Activated naive CD4-positive, alpha-beta T cell treated with anti-CD3 and anti-CD28 coated beads, Interleukin-2, amount 50 U/mL, for 72 hours (primary cell): ENCODE data around the gene BEX5. TPM values are rescaled to one million over a fixed set of nuclear protein-coding genes. Genes with fewer than 3 reads are reported as not detected.
A peak's percentile ranks its signal among the peaks of the same experiment; 100 is the strongest.
"Not testable (repeated sequence)": the region's sequence is repeated elsewhere in the genome, so short reads cannot be mapped to it uniquely, and the experiment has no call there.

Experiments used
- ATAC-seq, 2 donors: fragments of 150-1000 bp; cut with Tn5 transposase; 2 replicates each; pipeline ENCODE4 v1.10.0; 2021; ENCODE audit warnings: mild to moderate bottlenecking in 2 of 2, moderate library complexity in 2 of 2
- DNase-seq, 2 donors: peaks; one replicate each; pipeline ENCODE4 v3.0.0; 2021 to 2022; ENCODE audit warnings: low spot score in 2 of 2
- H3K27ac Mint-ChIP-seq, 2 donors: one replicate each; pipeline ENCODE4 v1.8.0; 2022; ENCODE audit warnings: mild to moderate bottlenecking in 2 of 2, mixed read lengths in 2 of 2
- H3K36me3 Mint-ChIP-seq, 2 donors: one replicate each; pipeline ENCODE4 v1.8.0; 2022; ENCODE audit warnings: mixed read lengths in 2 of 2
- H3K9me3 Mint-ChIP-seq, 2 donors: one replicate each; pipeline ENCODE4 v1.8.0; 2022; ENCODE audit warnings: mixed read lengths in 2 of 2
- total RNA-seq, 2 donors: library from RNA; stranded (reverse); gene quantifications; one replicate each; pipeline ENCODE4 v1.2.3, GENCODE V29; 2022

BEX5 gene
- 1 to 10 TPM; 4.3 to 6.3 TPM for total RNA-seq

DNA sequence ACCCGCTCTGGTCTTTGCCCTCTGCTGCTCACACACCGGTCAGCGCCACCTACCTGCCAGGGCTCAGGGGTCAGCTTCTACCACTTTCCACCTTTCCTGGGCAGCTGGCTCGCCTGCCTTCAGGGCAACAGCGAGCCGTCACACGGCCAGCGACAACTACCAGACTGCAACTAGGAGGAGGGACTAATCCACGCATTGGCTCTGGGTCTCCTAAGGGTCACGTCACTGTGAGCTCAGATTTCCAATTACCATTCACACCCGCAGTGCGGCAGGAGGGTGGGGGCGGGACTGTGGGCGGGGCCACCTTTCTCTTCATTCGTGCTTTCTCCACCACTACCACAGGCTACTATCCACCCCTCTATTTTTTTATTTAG lies at the start of gene BEX5:
Gene BEX5 (minus strand): TSS at position 172 of the 374 bp plus-strand sequence. CDS start 1,712 bp downstream, outside the sequence.
- Mint-ChIP-seq H3K27ac (peak within 1 kb of the TSS; percentile 91 to 95), H3K9me3 (no peaks in the 10 kb centered on the region), H3K36me3 (no peaks in the 10 kb centered on the region)
- ATAC-seq, result peak; percentile 97 to 99
- DNase-seq, result peak; percentile 35 to 58

DNA sequence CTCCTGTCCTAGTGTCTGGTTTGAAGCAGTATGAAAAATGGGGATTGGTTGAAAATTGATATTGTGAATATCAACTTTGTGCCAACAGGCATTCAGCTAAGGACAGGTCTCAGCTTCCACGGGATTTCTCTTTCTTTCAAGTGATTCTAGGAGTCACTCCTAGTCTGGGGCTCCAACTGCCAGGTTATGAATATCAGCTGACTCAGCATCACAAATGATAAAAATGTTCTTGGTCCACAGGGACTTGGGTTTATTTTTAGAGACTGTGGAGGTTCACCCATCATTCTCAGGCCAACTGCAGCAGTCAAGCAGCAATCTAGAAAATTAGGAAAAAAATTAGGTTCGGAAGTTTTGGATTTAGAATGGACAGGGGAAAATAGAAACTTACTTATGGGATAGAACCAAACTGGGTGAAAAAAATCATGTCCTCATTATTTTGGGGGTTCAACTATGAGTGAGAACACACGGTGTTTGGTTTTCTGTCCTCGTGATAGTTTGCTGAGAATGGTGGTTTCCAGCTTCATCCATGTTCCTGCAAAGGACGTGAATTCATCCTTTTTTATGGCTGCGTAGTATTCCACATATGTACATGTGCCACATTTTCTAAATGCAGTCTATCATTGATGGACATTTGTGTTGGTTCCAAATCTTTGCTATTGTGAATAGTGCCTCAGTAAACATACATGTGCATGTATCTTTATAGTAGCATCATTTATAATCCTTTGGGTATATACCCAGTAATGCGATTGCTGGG lies 30.4 kb upstream of the BEX5 start:
- no peak for ATAC-seq
- H3K27ac Mint-ChIP-seq, result no peak overlapping the region
- H3K9me3 Mint-ChIP-seq, result peaks cover 5 to 12% of the 10 kb centered on the region in 2 donors
- H3K36me3 Mint-ChIP-seq, result no peaks in the 10 kb centered on the region
- DNase-seq, result no peak

DNA sequence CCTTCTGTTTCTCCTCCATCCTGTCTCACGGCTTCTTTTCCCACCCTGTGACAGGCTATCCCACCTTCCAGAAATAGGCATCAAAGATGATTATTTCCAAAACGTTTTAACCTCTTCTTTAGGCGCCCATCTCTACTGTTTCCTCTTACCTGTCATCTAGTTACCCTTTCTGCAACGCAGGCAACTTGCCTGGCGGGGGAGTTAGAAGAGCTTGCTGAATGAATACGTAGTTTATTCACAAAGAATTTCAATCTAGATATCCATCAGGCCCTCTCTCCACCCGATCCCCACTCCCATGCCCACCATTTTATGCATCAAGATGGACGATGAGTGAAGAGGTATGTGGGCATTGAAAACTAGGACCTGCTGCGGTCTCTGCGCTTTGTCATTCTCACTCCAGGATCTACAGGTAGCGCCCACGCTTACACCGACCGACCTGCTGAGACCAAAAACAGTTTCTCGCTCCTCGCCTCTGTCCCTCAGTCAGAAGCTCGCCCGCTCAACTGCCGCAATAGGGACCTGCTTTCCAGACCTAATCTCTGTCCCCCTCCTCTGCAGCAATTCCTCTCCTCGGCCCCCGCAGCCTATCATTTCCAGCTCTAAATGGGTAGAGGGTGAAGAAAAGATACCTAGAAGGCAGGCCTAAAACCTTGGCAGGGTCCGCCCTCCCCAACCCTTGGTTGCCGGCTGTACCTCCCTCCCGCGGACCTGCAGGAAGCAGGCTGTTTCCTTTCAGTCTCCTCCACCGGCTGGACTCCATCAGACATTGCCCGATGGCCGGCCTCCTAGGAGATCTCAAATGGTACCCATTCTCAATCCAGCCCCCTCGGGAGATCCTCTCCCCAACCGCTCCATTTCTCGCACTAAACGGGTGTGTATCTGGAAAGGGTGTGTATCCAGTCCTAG lies 624 bp downstream of the BEX5 start:
- no peaks in the 10 kb centered on the region for H3K9me3 Mint-ChIP-seq
- ATAC-seq (peak; percentile 59 to 66), DNase-seq (peak; percentile 7 to 54)
- H3K36me3 Mint-ChIP-seq, result no peaks in the 10 kb centered on the region
- peak overlapping the region; percentile 91 to 95 for H3K27ac Mint-ChIP-seq

DNA sequence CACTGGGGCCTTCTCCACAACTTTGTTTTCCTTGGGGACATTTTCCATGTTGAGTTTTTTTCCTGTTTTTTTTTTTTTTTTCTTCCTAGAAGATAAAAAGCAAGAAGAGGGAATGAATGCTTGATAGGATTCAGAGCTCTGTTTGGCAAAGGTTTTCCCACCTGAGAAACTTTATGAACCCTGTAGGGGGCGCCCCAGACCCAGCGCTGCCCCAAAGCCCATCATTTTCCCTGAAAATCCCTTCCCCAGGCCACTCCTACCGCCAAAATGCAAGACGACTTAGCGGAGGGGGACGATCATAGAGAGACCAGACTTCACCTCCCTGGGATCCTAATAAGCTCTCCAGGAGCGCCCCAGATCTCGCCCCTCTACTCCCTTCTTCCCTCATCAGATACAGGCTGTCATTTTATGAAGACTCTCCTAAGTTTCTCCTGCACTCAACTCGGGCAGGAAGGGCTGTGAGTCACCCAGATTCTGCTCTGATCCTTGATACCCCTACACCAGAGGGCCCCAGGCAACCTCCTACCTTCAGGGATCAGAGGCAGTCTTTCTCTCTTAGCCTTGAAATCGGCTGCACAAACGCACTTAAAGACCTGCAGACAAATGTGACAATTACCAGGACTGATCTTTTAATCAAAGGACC lies 1.4 kb downstream of the BEX5 start:
- Mint-ChIP-seq H3K27ac (peak overlapping the region in 1 of 2 donors; percentile 91), H3K9me3 (no peaks in the 10 kb centered on the region), H3K36me3 (no peaks in the 10 kb centered on the region)
- ATAC-seq, result peak in 1 of 2 donors; percentile 10
- DNase-seq, result peak in 1 of 2 donors; percentile 5

DNA sequence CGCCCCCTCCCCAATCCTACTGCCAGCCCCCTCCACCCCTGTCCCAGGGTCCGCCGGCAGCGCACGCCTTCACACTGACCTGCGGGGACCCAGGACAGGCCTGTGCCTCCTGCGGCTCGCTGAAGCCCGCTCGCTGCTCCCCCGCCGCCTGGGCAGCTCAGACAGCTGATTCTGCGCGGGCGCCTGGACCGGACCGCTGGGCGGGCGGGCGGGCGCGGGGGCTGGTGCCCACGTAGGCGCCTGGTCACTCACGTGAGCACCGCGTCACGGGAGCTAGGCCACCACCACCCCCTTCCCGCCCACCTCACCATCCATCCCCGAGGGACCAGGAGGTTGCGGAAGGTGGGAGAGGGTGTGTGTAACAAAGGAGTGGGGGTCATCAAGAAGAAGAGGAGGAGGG lies 13.5 kb downstream of the BEX5 start, which contains the start of gene TCEAL6:
Gene TCEAL6 (minus strand): TSS at position 208 of the 400 bp plus-strand sequence.
- H3K36me3 Mint-ChIP-seq, DNase-seq, ATAC-seq, H3K27ac Mint-ChIP-seq, H3K9me3 Mint-ChIP-seq: not testable (repeated sequence)

DNA sequence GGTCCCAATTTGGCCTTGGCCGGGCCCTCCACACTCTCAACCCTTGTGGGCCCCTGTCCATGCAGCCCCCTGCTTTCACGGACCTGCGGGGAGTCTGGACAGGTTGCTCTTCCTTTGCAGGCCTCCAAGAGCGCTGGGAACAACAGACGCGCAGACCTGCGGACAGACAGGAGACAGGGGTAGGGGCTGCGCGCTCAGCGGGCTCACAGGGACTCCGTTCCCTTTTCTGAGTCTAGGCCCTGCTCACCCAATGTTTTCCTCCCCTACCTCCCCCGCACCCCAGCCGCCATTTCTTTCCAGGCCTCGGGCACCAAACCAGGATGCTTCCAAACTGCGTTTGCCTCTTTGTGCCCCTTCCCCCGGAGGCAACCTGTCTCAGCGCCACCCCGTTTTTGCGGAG lies 14.1 kb downstream of the BEX5 start:
- H3K27ac Mint-ChIP-seq, H3K36me3 Mint-ChIP-seq, ATAC-seq, DNase-seq, H3K9me3 Mint-ChIP-seq: not testable (repeated sequence)

DNA sequence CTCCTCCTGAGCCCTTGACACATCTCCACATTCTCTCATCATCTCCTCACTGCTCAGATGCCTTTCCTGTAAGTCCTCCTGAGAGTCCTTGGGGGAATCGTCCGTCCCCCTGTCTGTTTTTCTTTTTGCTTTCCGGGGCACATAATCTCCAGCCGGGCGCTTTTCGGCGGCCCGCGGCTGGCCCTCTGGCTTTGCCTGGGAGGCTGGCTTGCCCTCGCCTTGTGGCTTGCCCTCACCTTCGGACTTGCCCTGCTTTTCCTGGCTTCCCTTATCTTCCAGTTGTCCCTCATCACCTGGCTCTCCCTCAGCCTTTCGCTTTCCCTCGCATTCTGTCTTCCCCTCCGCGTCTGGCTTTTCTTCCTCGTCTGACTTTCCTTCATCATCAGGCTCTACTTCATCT lies 14.9 kb downstream of the BEX5 start:
- not testable (repeated sequence) for H3K27ac Mint-ChIP-seq, H3K9me3 Mint-ChIP-seq, DNase-seq, ATAC-seq, H3K36me3 Mint-ChIP-seq

DNA sequence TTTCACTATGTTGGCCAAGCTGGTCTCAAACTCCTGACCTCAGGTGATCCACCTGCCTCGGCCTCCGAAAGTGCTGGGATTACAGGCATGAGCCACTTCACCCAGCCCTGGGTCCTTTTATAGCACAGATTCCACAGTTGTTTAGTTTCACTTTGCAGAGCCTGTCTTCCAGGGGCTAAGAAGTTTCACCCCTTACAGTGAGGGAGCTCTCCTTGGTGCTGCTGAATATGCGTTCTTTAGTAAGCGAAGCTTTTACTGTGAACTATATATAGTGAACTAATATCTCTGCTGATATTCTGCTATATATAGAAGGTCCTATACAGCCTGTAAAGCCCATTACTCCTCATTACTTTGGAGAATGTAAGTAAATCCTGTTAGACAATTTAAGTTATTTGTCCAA lies 17.7 kb downstream of the BEX5 start:
- Mint-ChIP-seq H3K9me3 (no peaks in the 10 kb centered on the region), H3K27ac (no peak overlapping the region), H3K36me3 (peaks cover 3% of the 10 kb centered on the region in 2 donors)
- DNase-seq, result no peak
- no peak for ATAC-seq

DNA sequence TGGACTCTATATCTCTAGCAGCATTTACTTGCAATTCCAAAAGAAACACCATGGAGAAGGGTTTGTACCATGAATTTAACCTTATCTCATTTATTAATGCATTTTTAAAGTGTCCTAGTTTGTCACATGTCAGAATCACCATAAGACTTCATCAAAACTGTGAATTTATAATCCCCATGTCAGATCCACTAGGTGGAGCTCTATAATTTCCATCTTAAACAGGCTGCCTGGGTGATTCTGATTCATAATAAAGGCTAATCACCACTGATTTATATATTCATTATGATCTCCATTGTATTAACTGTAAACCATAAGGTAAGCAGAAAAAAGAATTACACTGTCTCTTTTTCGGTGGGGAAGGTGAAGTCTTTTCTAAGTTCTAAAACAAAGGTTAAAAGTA lies 26.3 kb downstream of the BEX5 start:
- no peak for ATAC-seq
- DNase-seq, result no peak
- no peaks in the 10 kb centered on the region for H3K36me3 Mint-ChIP-seq
- H3K27ac Mint-ChIP-seq, result no peak overlapping the region
- no peaks in the 10 kb centered on the region for H3K9me3 Mint-ChIP-seq

DNA sequence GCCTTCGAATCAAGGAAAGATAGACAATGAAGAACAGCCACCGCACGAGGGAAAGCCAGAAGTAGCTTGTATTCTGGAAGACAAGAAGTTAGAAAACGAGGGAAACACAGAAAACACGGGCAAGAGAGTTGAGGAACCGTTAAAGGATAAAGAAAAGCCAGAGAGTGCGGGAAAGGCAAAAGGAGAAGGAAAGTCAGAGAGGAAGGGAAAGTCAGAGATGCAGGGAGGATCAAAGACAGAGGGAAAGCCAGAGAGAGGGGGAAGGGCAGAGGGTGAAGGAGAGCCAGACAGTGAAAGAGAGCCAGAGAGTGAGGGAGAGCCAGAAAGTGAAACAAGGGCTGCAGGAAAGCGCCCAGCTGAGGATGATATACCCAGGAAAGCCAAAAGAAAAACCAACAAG lies 28.9 kb downstream of the BEX5 start:
- Mint-ChIP-seq H3K9me3 (no peaks in the 10 kb centered on the region), H3K36me3 (no peaks in the 10 kb centered on the region), H3K27ac (no peak overlapping the region)
- DNase-seq, result no peak
- ATAC-seq, result no peak

DNA sequence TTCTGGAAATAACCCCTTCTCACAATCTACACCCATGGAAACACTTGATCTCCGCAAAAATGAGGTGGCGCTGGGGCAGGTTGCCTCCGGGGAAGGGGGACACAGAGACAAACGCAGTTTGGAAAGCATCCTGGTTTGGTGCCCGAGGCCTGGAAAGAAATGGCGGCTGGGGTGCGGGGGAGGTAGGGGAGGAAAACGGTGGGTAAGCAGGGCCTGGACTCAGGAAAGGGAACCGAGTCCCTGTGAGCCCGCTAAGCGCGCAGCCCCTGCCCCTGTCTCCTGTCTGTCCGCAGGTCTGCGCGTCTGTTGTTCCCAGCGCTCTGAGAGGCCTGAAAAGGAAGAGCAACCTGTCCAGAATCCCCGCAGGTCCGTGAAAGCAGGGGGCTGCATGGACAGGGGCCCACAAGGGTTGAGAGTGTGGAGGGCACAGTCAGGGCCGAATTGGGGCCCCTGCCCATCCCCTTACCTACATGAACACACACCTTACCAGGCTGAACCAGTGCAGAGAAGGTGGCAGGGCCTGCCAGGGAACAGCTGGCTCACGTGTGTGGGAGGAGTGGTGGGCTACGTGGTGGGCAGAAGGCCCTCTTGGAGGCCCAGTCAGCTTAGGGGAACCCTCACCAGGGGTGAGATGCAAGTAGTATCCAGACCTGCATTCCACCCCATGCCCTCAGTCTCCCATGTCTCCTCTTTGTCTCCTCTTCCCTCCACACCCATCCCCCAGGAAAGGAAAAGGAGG lies 29.5 kb downstream of the BEX5 start:
- DNase-seq, H3K27ac Mint-ChIP-seq, ATAC-seq, H3K9me3 Mint-ChIP-seq, H3K36me3 Mint-ChIP-seq: not testable (repeated sequence)

DNA sequence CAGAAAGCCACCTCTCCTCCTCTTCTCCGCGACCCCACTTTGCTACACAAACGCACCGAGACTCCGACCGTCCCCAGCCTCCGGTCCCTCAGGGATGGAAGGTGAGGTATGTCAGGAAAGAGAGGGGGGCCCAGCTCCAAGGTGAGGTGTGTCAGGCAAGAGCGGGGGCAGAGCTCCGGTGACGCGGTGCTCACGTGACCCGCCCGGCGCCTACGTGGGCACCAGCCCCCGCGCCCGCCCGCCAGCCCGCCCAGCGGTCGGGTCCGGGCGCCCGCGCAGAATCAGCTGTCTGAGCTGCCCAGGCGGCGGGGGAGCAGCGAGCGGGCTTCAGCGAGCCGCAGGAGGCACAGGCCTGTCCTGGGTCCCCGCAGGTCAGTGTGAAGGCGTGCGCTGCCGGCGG lies 30.3 kb downstream of the BEX5 start, which contains the start of gene TCEAL2:
Gene TCEAL2 (plus strand): TSS at position 244 of the 400 bp plus-strand sequence. CDS start 1,152 bp downstream, outside the sequence.
- DNase-seq (peak in 1 of 2 donors; percentile 2), ATAC-seq (peak; percentile 43 to 45)
- peak within 1 kb of the TSS in 1 of 2 donors; percentile 47 for H3K27ac Mint-ChIP-seq
- not testable (repeated sequence) for H3K9me3 Mint-ChIP-seq, H3K36me3 Mint-ChIP-seq

DNA sequence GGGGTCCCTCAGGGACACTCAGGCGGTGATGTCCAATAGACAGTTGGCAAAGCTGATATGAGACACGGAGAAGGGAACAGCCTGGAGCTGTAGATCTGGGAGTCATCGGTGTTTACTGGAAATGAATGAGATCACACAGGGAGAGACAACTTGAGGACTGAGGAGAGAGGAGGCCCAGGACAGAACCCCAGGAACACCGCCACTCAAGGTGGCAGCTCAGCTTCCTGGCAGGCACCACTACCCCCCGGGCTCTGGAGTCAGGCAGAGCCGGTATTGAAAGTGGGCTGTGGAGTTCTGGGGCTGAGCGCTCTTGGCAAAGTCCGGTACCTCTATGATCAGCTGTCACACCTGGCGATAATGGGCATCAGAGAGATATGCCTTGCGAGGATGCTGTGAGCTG lies 30.8 kb downstream of the BEX5 start:
- H3K27ac Mint-ChIP-seq, result peak overlapping the region in 1 of 2 donors; percentile 47
- not testable (repeated sequence) for ATAC-seq, H3K9me3 Mint-ChIP-seq, H3K36me3 Mint-ChIP-seq, DNase-seq

DNA sequence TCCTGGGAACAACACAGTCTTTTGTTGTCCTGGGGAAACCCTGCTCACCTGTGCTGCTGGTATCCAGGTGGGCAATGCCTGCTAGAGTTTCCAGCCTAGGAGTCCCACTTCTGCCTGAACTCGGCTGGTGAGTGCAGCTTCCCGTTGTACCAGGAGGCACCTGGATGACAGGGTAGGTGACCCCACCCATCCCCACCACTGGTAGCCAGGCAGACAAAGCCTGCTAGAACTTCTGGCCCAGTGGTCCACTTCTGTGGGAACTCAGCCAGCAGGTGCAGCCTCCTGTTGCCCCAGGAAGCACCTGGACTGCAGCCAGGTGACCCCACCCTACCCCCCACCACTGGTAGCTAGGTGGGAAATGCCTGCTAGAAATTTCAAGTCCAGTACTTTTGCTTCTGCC lies 40.0 kb downstream of the BEX5 start:
- Mint-ChIP-seq H3K36me3 (peaks cover 0 to 9% of the 10 kb centered on the region in 2 donors), H3K9me3 (no peaks in the 10 kb centered on the region), H3K27ac (no peak overlapping the region)
- ATAC-seq (no peak), DNase-seq (no peak)

DNA sequence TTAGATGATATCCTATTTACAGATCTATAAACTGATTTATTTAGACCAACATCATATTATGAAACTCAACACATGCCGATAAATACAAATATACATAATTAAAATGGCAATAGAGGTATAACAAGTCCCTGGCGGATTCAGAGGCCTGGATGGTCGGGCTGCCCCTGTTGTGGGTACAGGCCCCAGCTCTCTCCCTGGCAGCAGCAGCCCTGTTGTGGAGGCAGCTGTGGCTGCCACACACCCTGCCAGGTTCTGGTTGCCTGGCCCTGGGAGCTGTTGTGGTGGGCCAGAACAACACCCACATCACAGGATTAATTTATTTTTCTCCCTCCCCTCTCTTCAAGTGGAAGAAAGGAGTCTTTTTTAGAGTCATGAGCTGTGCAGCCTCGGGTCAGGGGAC lies 42.4 kb downstream of the BEX5 start:
- DNase-seq (no peak), ATAC-seq (no peak)
- no peaks in the 10 kb centered on the region for H3K9me3 Mint-ChIP-seq
- peaks cover 0 to 9% of the 10 kb centered on the region in 2 donors for H3K36me3 Mint-ChIP-seq
- no peak overlapping the region for H3K27ac Mint-ChIP-seq
